Ovary (tissue), 3 donors: Measurements from ENCODE around the gene PRDM1.

ENCODE experiments used
- EP300 ChIP-seq: sonication (generic); formaldehyde crosslinking; IDR thresholded peaks from one replicate; pipeline ENCODE4 v1.6.1; 2017; ENCODE audit warnings: antibody characterized with exemption
- TF ChIP-seq, protein P1 (sequence below), 3 donors: fragments of 450-650 bp in 2 of 3; fragments of 200-600 bp in 1 of 3; IDR thresholded peaks; one replicate each; pipeline versions ENCODE4 v1.5.1 to v1.8.0; 2016 to 2022; ENCODE audit warnings: antibody characterized with exemption in 3 of 3, mild to moderate bottlenecking in 1 of 3
- donor health status: DM: no; HTN: no; CAD: no.

GRCh38 chr6:106113256-106113959, 27.3 kb downstream of the PRDM1 start:
- TF ChIP-seq, protein P1, sequence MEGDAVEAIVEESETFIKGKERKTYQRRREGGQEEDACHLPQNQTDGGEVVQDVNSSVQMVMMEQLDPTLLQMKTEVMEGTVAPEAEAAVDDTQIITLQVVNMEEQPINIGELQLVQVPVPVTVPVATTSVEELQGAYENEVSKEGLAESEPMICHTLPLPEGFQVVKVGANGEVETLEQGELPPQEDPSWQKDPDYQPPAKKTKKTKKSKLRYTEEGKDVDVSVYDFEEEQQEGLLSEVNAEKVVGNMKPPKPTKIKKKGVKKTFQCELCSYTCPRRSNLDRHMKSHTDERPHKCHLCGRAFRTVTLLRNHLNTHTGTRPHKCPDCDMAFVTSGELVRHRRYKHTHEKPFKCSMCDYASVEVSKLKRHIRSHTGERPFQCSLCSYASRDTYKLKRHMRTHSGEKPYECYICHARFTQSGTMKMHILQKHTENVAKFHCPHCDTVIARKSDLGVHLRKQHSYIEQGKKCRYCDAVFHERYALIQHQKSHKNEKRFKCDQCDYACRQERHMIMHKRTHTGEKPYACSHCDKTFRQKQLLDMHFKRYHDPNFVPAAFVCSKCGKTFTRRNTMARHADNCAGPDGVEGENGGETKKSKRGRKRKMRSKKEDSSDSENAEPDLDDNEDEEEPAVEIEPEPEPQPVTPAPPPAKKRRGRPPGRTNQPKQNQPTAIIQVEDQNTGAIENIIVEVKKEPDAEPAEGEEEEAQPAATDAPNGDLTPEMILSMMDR (IDR thresholded peaks at IDR 0.05), result no peak
- TF ChIP-seq EP300, result no peak
